WTC11 (cell line): ENCODE data around the gene OLFM1.

Source experiments
- CBFB ChIP-seq: sonication (generic); formaldehyde crosslinking; IDR thresholded peaks from 2 replicates; pipeline ENCODE4 v1.8.1; 2022; ENCODE audit warnings: mild to moderate bottlenecking, low read depth, missing genetic modification reagents
- NR2C2 ChIP-seq: sonication (generic); formaldehyde crosslinking; IDR thresholded peaks from 2 replicates; pipeline ENCODE4 v1.8.0; 2022; ENCODE audit warnings: mild to moderate bottlenecking, missing genetic modification reagents
- TEAD4 ChIP-seq: sonication (generic); formaldehyde crosslinking; IDR thresholded peaks from 2 replicates; pipeline ENCODE4 v1.8.0; 2022; ENCODE audit warnings: mild to moderate bottlenecking, missing genetic modification reagents
- ZBTB21 ChIP-seq: sonication (generic); formaldehyde crosslinking; IDR thresholded peaks from 2 replicates; pipeline ENCODE4 v1.8.1; 2023; ENCODE audit warnings: mild to moderate bottlenecking, missing genetic modification reagents, borderline replicate concordance
- ZNF138 ChIP-seq: sonication (generic); formaldehyde crosslinking; conservative IDR thresholded peaks from 2 replicates; pipeline ENCODE4 v1.8.1; 2022; ENCODE audit warnings: mild to moderate bottlenecking, moderate library complexity, missing genetic modification reagents
- TF ChIP-seq, protein P1 (sequence below): sonication (generic); formaldehyde crosslinking; conservative IDR thresholded peaks from 2 replicates; pipeline ENCODE4 v1.8.1; 2022; ENCODE audit warnings: mild to moderate bottlenecking, missing genetic modification reagents
- TF ChIP-seq, protein P2 (sequence below): sonication (generic); formaldehyde crosslinking; IDR thresholded peaks from 2 replicates; pipeline ENCODE4 v1.8.1; 2023; ENCODE audit warnings: mild to moderate bottlenecking, moderate library complexity, missing genetic modification reagents
- TF ChIP-seq, protein P3 (sequence below): fragments of 200-600 bp; IDR thresholded peaks from 2 replicates; pipeline ENCODE4 v1.8.0; 2022; ENCODE audit warnings: antibody characterized with exemption
- TF ChIP-seq, protein P4 (sequence below): sonication (generic); formaldehyde crosslinking; IDR thresholded peaks from 2 replicates; pipeline ENCODE4 v1.8.1; 2022; ENCODE audit warnings: mild to moderate bottlenecking, moderate library complexity, missing genetic modification reagents
- TF ChIP-seq, protein P5 (sequence below): sonication (generic); formaldehyde crosslinking; IDR thresholded peaks from 2 replicates; pipeline ENCODE4 v1.8.0; 2022; ENCODE audit warnings: mild to moderate bottlenecking, missing genetic modification reagents
- TF ChIP-seq, protein P6 (sequence below): fragments of 250-450 bp; sonication (Bioruptor Pico); IDR thresholded peaks from 2 replicates; pipeline ENCODE4 v1.9.0; 2021; ENCODE audit warnings: mild to moderate bottlenecking, borderline replicate concordance

DNA sequence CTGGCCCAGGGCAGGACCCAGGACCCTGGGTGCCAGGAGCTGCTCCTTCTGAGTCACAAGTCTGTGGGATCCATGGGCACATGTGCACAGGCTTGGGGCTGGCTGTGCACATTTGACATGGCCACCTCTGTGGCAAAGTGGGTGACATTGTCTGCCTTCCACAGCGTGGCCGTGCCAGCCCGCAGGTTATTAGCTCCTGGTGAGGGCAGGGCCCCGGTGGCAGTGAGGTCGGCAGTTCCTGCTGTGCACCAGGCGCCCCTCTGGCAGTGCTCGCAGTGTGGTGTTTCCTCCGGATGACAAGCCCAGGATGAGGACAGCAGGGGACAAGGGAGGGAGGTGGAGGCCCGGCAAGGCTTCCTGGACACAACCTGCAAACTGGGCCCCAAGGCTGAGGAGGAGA lies 60.5 kb downstream of the OLFM1 start:
- no peak for TF ChIP-seq ZNF138 (CRISPR knock-in tag)
- TF ChIP-seq, protein P1, sequence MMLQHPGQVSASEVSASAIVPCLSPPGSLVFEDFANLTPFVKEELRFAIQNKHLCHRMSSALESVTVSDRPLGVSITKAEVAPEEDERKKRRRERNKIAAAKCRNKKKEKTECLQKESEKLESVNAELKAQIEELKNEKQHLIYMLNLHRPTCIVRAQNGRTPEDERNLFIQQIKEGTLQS, result no peak
- no peak for TF ChIP-seq ZBTB21 (CRISPR knock-in tag)
- TF ChIP-seq, protein P2, sequence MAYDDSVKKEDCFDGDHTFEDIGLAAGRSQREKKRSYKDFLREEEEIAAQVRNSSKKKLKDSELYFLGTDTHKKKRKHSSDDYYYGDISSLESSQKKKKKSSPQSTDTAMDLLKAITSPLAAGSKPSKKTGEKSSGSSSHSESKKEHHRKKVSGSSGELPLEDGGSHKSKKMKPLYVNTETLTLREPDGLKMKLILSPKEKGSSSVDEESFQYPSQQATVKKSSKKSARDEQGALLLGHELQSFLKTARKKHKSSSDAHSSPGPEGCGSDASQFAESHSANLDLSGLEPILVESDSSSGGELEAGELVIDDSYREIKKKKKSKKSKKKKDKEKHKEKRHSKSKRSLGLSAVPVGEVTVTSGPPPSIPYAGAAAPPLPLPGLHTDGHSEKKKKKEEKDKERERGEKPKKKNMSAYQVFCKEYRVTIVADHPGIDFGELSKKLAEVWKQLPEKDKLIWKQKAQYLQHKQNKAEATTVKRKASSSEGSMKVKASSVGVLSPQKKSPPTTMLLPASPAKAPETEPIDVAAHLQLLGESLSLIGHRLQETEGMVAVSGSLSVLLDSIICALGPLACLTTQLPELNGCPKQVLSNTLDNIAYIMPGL (CRISPR knock-in tag), result no peak
- TF ChIP-seq NR2C2 (CRISPR knock-in tag), result no peak
- TF ChIP-seq, protein P3, sequence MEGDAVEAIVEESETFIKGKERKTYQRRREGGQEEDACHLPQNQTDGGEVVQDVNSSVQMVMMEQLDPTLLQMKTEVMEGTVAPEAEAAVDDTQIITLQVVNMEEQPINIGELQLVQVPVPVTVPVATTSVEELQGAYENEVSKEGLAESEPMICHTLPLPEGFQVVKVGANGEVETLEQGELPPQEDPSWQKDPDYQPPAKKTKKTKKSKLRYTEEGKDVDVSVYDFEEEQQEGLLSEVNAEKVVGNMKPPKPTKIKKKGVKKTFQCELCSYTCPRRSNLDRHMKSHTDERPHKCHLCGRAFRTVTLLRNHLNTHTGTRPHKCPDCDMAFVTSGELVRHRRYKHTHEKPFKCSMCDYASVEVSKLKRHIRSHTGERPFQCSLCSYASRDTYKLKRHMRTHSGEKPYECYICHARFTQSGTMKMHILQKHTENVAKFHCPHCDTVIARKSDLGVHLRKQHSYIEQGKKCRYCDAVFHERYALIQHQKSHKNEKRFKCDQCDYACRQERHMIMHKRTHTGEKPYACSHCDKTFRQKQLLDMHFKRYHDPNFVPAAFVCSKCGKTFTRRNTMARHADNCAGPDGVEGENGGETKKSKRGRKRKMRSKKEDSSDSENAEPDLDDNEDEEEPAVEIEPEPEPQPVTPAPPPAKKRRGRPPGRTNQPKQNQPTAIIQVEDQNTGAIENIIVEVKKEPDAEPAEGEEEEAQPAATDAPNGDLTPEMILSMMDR, result no peak
- no peak for TF ChIP-seq CBFB (CRISPR knock-in tag)
- TF ChIP-seq, protein P4, sequence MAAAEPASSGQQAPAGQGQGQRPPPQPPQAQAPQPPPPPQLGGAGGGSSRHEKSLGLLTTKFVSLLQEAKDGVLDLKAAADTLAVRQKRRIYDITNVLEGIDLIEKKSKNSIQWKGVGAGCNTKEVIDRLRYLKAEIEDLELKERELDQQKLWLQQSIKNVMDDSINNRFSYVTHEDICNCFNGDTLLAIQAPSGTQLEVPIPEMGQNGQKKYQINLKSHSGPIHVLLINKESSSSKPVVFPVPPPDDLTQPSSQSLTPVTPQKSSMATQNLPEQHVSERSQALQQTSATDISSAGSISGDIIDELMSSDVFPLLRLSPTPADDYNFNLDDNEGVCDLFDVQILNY (CRISPR knock-in tag), result no peak
- TF ChIP-seq, protein P5, sequence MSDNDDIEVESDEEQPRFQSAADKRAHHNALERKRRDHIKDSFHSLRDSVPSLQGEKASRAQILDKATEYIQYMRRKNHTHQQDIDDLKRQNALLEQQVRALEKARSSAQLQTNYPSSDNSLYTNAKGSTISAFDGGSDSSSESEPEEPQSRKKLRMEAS (CRISPR knock-in tag), result no peak
- TF ChIP-seq, protein P6, sequence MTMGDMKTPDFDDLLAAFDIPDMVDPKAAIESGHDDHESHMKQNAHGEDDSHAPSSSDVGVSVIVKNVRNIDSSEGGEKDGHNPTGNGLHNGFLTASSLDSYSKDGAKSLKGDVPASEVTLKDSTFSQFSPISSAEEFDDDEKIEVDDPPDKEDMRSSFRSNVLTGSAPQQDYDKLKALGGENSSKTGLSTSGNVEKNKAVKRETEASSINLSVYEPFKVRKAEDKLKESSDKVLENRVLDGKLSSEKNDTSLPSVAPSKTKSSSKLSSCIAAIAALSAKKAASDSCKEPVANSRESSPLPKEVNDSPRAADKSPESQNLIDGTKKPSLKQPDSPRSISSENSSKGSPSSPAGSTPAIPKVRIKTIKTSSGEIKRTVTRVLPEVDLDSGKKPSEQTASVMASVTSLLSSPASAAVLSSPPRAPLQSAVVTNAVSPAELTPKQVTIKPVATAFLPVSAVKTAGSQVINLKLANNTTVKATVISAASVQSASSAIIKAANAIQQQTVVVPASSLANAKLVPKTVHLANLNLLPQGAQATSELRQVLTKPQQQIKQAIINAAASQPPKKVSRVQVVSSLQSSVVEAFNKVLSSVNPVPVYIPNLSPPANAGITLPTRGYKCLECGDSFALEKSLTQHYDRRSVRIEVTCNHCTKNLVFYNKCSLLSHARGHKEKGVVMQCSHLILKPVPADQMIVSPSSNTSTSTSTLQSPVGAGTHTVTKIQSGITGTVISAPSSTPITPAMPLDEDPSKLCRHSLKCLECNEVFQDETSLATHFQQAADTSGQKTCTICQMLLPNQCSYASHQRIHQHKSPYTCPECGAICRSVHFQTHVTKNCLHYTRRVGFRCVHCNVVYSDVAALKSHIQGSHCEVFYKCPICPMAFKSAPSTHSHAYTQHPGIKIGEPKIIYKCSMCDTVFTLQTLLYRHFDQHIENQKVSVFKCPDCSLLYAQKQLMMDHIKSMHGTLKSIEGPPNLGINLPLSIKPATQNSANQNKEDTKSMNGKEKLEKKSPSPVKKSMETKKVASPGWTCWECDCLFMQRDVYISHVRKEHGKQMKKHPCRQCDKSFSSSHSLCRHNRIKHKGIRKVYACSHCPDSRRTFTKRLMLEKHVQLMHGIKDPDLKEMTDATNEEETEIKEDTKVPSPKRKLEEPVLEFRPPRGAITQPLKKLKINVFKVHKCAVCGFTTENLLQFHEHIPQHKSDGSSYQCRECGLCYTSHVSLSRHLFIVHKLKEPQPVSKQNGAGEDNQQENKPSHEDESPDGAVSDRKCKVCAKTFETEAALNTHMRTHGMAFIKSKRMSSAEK (CRISPR knock-in tag), result no peak
- TF ChIP-seq TEAD4 (CRISPR knock-in tag), result no peak
